GM21576 (cell line): ENCODE measurements around the gene SPATA31E1.
"Not testable (repeated sequence)": the region's sequence is repeated elsewhere in the genome, so short reads cannot be mapped to it uniquely, and the experiment has no call there.

Experiments
- ATAC-seq: cut with Tn5 transposase; IDR thresholded peaks from one replicate; pipeline ENCODE4 v1.9.1; 2021; ENCODE audit warnings: mild to moderate bottlenecking, moderate library complexity; ENCODE audit not compliant: unreplicated experiment

SPATA31E1 gene

DNA sequence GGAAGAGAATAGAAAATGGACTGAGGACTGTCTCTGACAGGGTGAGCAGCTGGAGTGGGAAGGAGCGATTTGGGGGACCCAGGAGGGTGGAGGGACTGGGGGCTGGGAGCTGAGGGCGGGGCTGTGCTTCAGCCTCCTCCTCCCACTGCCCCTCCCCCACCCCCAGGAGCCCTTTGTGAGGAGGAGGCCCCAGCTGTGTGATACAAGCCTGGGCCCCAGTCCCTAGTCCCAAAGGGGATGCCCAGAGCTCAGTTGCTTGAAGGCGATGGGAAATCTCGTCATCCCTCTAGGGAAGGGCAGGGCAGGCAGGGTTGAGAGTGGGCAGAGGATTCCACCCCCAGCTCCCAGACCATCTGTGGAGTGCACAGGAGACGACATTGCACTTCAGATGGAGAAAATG is at the start of gene SPATA31E1:
Gene SPATA31E1 (plus strand): TSS at position 251 of the 400 bp plus-strand sequence. CDS start 15 bp downstream, at position 266.
- ATAC-seq: no peak

DNA sequence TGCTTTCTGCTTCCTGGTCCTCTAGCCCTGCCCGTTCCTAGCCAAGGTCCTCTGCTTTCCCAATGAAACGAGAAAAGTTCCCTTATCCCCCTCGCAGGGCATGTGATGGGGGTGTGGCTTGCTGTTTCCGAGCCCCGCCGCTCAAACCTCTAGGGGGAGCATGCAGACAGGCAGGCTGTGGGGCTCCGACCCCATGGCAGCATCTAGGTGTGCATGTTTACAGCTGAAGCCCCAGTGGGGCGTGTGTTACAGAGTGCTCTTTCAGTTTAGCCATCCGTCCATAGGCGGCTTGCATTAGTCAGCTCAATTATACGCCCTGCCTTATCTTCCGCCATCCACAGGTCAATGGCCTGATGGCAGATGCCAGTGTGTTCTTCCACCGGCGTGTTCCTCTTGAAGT is 48.3 kb upstream of the SPATA31E1 start:
- ATAC-seq: no peak

DNA sequence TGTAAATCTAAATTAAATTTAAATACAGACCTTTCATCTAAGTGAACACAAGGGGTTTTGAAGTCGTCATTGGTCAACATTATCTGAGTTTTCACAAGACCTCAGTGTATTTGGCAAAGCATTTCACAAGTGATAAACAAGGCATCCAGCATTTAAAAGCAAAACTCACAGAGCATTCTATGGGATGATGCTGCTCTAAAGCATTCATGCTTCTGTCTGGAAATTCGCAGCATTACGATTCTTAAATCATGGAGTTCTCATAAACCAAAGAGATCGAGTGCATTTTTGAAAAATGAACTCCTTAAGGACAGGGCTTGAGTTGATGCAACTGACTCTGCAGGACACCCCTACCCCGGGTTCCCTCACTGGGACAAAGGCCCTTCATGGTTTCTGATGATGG is 46.1 kb upstream of the SPATA31E1 start:
- ATAC-seq: no peak

GRCh38 chr9:87836951-87837705 is 45.5 kb upstream of the SPATA31E1 start:
- ATAC-seq: no peak

GRCh38 chr9:87840134-87840533 is 42.5 kb upstream of the SPATA31E1 start:
- ATAC-seq: no peak

- ATAC-seq: no peak
Observed at GRCh38 chr9:87842878-87843585, 39.6 kb upstream of the SPATA31E1 start.

DNA sequence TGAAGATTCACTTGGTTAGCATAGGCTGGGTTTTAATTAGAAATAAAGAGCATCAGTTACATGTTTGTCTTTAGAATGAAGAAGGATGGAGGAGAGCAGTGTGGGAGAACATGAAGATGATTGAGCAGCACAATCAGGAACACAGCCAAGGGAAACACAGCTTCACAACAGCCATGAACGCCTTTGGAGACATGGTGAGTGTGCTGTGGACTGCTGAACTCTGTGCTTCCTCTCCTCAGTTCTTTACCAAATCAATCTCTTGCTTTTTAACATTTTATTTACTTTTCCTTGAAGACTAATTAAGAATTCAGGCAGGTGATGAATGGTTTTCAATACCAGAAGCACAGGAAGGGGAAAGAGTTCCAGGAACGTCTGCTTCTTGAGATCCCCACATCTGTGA is 38.2 kb upstream of the SPATA31E1 start:
- no peak for ATAC-seq

DNA sequence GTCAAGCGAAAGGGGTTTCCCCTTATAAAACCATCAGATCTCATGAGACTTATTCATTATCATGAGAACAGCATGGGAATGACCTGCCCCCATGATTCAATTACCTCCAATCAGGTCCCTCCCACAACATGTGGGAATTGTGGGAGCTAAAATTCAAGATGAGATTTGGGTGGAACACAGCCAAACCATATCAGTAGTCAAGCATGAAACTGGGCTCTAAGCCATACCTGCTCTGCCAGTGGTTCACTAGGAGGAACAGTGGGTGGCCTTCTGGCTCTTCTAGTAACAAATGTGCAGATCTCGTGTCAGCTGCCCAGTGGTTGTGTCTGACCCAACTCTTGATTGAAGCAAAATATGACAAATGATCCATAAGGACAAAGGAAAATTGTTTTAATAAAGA is 34.9 kb upstream of the SPATA31E1 start:
- not testable (repeated sequence) for ATAC-seq

DNA sequence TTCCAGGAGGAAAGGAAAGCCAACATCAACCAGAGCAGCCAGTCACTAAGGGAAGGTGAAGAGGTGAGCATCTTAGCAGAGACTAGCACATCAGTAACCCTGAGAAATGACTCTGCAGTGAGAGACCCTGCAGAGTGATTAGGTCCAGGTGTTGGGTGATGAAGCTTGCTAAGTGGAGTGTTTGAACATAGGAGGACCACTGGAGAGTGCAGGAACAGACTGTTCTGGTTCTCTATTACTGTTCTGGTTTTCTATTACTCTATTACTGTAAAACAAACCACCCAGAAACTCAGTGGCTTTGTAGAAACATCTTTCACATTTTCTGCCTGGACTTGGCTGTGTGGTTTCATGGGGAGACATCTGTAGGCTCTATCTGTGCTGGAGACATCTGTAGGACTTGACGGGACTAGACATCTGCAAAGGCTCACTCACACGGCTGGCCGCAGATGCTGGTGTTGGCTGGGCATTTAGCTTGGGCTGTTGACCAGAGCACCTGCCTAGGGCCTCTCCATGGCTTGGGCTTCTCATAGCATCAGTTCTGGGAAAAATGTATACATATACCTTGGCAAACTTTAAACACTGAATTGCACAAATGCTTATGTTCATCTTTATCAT is 33.4 kb upstream of the SPATA31E1 start:
- no peak for ATAC-seq

- no peak for ATAC-seq
Observed at GRCh38 chr9:87850391-87850790, 32.3 kb upstream of the SPATA31E1 start.

GRCh38 chr9:87851186-87851585 is 31.5 kb upstream of the SPATA31E1 start:
- not testable (repeated sequence) for ATAC-seq

GRCh38 chr9:87853302-87853701 is 29.4 kb upstream of the SPATA31E1 start:
- no peak for ATAC-seq

GRCh38 chr9:87853876-87854579 is 28.6 kb upstream of the SPATA31E1 start:
- no peak for ATAC-seq

DNA sequence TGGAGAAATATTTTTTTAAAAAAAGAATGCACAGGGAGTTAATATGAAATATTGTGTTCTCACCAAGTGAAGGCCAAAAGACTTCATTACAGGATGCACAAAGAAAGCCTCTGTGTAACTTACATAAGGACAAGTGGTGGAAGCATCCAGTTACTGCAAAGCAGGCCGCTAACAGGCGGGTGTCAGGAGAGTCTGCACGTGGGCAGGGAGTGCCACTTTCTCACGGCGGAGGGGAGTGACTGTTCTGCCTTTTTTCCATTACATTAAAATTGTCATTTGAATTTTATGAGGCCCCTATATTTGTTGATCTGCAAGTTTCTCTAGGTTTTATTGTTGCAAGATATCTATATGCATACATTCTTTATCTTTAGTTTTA is 28.1 kb upstream of the SPATA31E1 start:
- ATAC-seq: no peak

- ATAC-seq: no peak
Observed at GRCh38 chr9:87855061-87855460, 27.6 kb upstream of the SPATA31E1 start.

GRCh38 chr9:87857141-87857947 is 25.3 kb upstream of the SPATA31E1 start:
- ATAC-seq: no peak

DNA sequence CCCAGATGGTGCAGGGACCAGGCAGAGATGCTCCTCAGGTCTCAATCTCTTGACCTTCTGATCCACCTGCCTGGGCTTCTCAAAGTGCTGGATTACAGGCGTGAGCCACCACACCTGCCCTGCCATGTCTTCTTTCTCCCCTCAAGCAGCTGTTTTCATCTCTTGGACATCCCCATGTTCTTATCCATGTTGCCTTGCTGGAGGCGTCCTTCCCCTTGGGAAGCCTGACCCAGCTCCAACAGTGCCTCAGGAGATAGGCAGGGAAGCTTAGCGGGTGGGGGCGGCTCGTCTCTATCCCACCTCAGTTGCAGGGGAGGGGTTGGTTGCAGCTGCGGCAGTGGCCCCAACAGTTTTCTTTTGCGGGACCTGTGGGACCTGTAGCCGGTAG is 24.7 kb upstream of the SPATA31E1 start:
- no peak for ATAC-seq

DNA sequence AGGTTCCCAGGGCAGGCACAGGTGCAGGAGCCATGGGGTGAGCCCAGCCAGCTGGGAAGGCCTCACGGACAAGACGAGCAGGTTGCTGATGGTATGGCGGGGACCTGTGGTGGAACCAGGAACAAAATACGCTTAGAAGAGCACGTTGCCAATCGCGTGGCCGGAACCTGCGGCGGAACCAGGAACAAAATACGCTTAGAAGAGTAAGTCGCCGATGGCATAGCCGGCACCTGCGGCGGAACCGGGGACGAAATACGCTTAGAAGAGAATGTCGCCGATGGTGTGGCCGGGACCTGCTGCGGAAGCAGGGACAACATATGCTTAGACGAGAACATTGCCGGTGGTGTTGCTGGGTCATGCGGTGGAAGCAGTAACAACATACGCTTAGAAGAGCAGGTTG is 23.5 kb upstream of the SPATA31E1 start:
- ATAC-seq: no peak

DNA sequence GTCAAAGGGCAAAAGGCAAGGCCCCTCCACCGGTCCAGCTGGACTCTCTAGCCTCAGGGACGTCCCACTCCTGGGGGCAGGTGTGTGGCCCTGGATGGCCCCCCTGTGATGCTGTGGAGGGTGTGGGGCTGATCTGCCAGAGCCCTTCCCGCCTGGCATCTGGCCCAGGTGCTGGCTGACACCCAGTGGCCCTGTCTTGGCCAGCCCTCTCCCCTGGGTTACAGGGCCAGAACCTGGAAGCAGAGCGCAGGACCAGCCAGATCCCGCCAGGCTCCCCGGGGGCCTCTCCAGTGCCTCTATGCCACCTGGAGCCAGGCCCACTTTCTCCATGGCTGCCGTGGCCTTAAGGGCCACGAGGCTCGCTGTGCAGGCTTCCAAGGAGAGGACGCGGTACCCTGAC is 22.9 kb upstream of the SPATA31E1 start:
- no peak for ATAC-seq

- no peak for ATAC-seq
Observed at GRCh38 chr9:87861332-87861731, 21.3 kb upstream of the SPATA31E1 start.
